CD4-positive, alpha-beta T cell treated with Interleukin-1 beta for 1 hour (primary cell): ENCODE measurements around the gene WHAMM.

Source experiments
- DNase-seq, 2 donors: peaks; one replicate each; pipeline ENCODE4 v3.0.0-alpha.2; 2020 to 2022

The WHAMM gene

GRCh38 chr15:82871832-82872484 lies 62.5 kb downstream of the WHAMM start:
- no peak for DNase-seq

GRCh38 chr15:82873000-82873680 lies 63.7 kb downstream of the WHAMM start:
- no peak for DNase-seq

- no peak for DNase-seq
Observed at GRCh38 chr15:82874267-82874666, 64.8 kb downstream of the WHAMM start.

DNA sequence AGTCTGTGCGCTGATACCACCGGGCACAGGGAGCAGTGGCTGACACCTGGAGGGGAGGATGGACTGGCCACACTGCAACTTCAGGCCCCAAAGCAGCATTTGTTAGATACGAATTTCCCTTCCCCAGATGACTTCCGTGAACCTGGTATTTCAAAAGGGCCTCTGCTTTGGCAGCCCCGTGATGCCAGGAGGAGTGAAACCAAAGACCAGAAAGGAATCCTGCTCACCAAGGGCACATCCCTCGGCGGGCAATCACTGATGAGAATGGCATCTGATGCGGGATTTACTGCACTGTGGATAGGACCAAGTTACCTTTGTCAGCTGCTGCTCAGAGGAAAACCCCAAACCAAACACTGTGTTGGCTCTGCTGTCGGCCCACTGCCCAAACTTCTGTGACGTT lies 65.5 kb downstream of the WHAMM start:
- DNase-seq: no peak

- DNase-seq: no peak
Observed at GRCh38 chr15:82875411-82876003, 66.1 kb downstream of the WHAMM start.

- DNase-seq: no peak
Observed at GRCh38 chr15:82877825-82878224, 68.4 kb downstream of the WHAMM start.

GRCh38 chr15:82878325-82878724 lies 68.9 kb downstream of the WHAMM start:
- DNase-seq: no peak

DNA sequence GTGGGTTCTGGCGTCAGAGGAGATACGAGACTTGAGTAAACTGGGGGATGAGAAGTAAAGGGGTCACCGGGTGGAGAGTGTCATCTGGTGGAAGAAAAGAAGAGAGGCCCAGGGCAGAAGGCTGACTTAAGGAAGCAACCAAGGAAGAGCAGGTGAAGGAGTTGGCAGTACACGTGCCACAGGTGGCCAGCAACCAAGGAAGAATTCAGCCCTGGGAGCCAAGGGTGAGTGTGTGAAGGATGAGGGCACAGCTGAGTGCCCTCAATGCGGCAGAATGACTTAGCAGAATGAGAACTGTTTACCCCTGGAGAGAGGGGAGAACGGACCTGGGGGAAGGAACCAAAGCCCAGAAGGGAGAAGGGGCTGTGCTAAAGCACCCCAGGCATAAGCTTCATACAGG lies 71.3 kb downstream of the WHAMM start:
- DNase-seq: no peak

- no peak for DNase-seq
Observed at GRCh38 chr15:82881747-82882146, 72.3 kb downstream of the WHAMM start.

DNA sequence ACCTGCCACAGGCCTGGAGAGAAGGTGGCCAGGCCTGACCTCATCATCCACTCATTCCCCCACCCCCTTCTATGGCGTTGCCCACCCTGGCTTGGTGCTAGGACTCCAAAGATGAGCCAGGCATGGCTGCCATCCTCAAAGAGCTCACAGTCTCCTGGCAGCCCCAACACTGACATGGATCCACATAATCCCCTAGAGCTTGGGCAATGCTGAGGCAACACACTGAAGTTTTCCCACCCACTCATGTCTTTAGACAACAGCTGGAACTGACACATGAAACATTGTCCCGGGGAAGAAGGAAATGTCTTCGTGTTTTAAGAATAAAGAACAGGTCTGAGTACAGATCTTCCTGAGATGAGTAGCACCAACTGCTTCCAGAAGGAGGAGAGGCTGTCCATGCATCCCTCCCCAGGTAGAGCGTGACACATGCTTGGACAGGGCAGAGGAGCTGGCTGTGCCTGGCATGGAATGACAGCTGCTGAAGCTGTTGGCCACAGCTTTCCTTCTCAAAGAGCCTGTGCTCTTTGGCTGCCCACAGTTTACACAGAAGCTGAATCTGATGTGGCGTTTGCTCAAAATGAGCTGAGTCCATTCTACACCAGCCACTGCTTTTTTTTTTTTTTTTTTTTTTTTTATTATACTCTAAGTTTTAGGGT lies 73.0 kb downstream of the WHAMM start:
- DNase-seq: no peak
